Amniotic stem cell (primary cell): ENCODE measurements around the gene OR5H14.
"Not testable (repeated sequence)": the region's sequence is repeated elsewhere in the genome, so short reads cannot be mapped to it uniquely, and the experiment has no call there.

Experiments used
- DNase-seq: peaks from one replicate; lab custom pipeline; 2025; lab: John Stamatoyannopoulos, UW

The OR5H14 gene

DNA sequence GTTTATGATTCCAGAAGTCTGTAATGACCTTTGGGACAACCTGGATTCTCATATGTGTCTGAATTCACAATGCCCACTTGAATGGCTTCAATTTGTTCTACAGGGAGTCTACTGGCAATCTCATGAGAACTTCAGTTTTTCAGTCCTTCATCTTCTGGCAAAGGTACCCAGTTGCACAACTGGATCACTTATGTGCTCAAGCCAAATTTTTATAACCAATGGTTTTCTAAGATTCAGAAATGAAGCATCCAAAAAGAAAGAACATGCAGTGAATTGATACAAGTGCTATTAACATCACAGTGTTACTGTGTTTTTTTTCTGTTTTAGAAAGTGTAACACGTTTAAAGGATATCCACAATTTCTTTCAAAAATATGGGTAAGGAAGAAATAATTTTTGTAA lies at the start of gene OR5H14:
Gene OR5H14 (plus strand): TSS at position 301 of the 400 bp plus-strand sequence. CDS start 1,907 bp downstream, outside the sequence.
- DNase-seq, result no peak

DNA sequence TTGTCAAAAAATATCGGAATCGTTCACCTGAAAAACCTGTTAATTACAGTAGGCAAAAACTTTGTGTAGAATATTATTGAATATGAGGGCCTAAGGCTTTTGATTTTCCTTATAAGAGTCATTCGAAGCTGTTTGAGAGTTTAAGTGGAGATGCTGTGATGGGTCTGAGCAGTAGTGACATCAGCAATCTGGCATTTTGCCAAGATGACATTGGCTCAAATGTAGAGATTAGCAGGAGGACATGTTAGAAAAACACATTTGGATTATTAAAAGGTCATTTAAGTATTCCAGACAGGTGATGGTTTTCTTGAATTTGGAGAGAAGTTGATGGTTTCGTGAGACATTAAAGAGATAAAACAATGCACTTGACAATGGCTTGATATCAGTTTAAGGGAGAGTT lies 47.4 kb upstream of the OR5H14 start:
- DNase-seq, result no peak

- DNase-seq, result no peak
These were observed 39.1 kb upstream of the OR5H14 start for GRCh38 chr3:98108162-98108561.

- no peak for DNase-seq
These were observed 37.3 kb upstream of the OR5H14 start for GRCh38 chr3:98109807-98110549.

GRCh38 chr3:98110550-98110908 lies 36.8 kb upstream of the OR5H14 start:
- no peak for DNase-seq

DNA sequence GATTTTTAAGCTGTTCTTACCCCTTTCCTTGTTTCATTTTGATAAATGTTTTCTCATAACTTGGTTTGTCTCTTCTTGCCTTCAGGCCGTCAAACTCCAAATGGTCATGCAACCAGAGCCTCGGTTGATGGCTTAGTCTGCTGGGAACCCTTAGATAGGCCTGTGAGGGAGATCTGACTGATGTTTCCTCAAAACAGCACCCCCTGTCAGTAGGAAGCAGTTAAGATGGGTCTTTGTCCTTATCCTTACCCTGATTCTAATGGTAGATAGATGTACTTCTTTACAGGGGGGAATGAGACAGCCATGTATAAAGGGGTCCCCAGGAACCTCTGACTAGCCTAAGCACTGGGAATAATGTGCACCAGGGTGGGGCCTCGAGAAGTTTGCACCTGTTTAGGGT lies 33.0 kb upstream of the OR5H14 start:
- DNase-seq, result no peak

- DNase-seq, result no peak
These were observed 31.6 kb upstream of the OR5H14 start for GRCh38 chr3:98115717-98116116.

GRCh38 chr3:98130421-98130820 lies 16.9 kb upstream of the OR5H14 start, which contains the start of gene OR5H1:
OR5H1 (plus strand) TSS chr3:98130721; CDS start chr3:98132698, 1,977 bp downstream.
- no peak for DNase-seq

GRCh38 chr3:98136631-98137030 lies 10.6 kb upstream of the OR5H14 start:
- DNase-seq, result no peak

DNA sequence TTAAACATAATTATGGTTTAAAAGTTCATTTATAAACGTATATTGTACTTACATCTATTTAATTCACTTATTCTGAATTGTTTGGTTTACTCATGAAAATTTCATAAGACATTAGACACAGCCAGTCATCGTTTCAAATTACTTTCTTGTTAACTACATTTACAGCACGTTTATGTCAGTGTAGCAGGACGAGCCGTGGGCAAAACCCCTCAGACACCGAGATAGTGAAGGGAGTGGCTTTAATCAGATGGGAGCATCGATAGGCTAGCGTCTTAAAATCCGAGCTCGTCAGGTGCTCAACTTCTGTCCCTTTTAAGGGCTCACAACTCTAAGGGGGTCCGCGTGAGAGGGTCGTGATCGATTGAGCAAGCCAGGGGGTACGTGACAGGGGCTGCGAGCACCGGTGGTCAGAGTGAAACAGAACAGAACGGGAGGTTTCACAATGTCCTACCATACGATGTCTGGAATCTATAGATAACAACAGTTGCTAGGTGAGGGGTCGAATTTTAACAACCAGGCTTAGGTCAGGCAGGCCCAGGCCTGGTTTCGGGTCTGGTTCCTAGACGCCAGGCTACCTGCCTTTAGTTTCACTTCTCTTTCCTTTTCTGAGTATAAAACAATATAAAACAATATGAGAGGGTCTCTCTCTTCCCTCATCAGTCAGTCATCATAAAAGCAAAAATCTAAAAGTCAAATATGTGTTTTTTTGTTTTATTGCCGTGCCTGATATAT lies 9.3 kb upstream of the OR5H14 start:
- not testable (repeated sequence) for DNase-seq

GRCh38 chr3:98140531-98140930 lies 6.7 kb upstream of the OR5H14 start:
- no peak for DNase-seq

- no peak for DNase-seq
These were observed 1.5 kb downstream of the OR5H14 start for GRCh38 chr3:98148751-98149150.

DNA sequence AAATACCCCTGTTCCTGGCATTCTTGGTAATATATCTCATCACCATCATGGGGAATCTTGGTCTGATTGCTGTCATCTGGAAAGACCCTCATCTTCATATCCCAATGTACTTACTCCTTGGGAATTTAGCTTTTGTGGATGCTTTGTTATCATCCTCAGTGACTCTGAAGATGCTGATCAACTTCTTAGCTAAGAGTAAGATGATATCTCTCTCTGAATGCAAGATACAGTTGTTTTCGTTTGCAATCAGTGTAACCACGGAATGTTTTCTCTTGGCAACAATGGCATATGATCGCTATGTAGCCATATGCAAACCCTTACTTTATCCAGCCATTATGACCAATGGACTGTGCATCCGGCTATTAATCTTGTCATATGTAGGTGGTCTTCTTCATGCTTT lies 2.2 kb downstream of the OR5H14 start:
- not testable (repeated sequence) for DNase-seq

DNA sequence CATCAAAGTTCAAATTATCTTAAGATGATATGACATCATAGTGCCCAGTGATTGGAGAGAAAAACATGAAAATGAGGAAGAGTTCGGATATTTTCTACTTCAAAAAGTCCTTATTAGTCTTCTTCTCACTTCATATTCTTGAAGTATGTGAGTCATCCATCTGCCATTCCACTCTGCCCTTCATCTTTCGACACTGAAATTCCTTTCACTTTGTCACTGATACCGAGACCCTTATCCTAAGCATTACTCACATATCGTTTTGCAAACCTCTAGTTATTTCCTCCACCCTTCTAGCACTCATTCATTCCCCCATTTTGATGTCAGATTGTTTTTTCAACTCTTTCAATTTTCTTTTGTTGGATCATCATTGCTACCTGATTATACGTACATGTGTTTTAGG lies 4.0 kb downstream of the OR5H14 start:
- DNase-seq, result no peak

GRCh38 chr3:98166396-98166795 lies 19.1 kb downstream of the OR5H14 start, which contains the start of gene OR5H15:
OR5H15 (plus strand) TSS chr3:98166696; CDS start chr3:98168700, 2,004 bp downstream.
- no peak for DNase-seq

DNA sequence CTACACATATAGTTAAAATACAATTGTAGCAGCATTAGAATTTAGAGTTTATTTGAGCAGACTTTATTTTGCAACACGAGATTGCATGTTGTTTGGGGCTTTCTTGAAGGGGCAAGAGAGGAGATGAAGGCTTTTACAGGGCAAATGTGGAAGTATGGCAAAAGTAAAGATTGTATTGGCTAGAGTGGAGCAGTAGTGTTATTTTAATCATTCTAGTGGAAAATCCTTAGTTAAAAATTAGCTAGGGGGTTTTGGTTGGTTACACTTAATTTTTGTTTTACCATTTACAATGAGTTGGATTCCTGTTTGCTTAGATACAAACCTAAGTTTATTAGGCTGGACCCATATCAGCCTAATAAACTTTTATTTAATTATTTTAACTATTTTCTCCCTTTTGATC lies 23.8 kb downstream of the OR5H14 start:
- no peak for DNase-seq

GRCh38 chr3:98172621-98173020 lies 25.3 kb downstream of the OR5H14 start:
- no peak for DNase-seq

DNA sequence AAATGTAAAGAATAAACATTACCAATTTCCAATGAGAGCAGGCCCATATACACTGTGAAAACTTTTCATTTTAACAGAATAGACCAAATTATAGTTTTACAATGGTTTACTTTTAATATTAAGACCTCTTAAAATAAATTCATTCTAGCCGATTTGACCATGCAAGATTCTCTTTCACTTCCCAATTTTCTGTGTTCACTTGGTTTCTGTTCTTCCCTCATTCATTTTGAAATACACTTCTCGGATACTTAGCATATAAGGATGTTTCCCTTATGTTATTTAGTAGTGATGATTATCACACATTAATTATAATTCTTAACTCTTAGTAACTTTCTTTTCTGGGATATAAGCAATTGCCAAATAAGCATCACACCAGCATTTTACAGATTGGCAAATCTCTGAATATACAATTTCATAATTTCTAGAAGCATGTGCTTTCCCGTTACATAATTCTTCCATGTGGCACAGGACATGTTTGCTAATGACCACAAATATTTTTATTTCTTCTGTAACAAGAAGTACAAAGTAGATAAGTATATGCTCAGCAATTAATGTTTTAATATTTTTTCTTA lies 33.1 kb downstream of the OR5H14 start:
- no peak for DNase-seq

DNA sequence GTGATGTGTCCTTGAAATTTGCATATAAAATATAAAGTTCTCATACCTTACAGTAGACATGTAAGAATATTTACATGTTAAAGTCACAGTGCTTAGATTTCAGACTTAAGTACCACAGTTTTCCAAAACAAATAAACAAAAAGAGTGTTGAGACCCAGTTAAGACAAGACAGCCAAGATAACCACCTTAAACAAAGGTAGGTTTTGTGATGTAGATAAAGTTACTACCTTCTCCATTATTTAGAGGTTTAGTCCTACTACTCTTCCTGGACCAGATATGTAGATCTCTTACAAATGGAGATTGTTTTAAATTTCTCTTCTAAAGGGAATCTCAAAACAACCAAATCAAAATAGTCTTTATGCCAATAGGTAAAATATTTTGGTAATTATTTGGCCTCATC lies 34.9 kb downstream of the OR5H14 start:
- DNase-seq, result no peak

DNA sequence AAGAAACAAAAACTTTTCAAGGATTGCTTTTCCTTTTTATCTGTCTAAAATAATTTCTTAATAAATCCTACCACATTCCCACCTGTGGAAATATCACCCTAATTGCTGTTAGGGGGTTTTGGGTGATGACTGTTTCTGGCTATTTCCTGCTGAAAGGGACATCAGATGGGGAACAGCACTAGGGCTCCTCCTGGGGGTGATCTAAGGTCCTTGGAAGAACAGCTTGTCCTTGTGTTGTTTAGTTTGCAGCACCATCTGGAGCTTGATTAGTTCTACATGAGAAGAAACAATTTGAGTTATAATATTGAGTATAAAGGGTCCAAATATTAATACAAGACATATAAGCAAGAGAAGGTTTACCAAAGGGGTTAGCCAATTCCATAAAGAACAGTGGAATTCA lies 37.9 kb downstream of the OR5H14 start:
- DNase-seq, result no peak

DNA sequence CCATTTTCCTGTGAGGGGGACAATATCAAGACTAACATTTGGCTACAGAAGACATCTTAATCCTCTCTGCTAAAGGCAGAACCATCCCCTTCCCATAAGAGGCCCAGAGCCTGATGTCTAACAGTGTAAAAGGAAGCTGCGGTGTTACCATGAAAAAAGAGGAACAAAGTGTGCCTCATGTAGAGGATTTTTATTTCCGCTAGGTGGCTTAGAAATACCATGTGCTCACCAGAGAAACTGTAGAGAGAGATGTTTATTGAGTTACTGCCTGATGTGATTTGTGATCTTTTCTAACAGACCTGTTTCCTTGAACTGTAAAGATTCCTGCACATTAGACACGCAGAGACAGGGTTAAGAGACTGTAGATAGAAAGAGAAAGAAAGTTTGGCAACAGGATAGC lies 41.3 kb downstream of the OR5H14 start:
- no peak for DNase-seq

GRCh38 chr3:98190911-98191310 lies 43.6 kb downstream of the OR5H14 start:
- not testable (repeated sequence) for DNase-seq

DNA sequence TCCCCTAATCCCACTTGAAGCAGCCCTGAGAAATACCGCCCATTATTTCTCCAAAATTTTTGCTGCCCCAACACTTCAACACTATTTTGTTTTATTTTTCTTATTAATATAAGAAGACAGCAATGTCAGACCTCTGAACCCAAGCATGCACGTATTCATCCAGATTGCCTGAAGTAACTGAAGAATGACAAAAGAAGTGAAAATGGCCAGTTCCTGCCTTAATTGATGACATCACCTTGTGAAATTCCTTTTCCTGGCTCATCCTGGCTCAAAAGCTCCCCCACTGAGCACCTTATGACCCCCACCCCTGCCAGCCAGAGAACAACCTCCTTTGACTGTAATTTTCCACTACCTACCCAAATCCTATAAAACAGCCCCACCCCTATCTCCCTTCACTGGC lies 49.0 kb downstream of the OR5H14 start:
- DNase-seq, result not testable (repeated sequence)
